Keratinocyte (primary cell): ENCODE data around the gene MEA1.

Source experiments
- EZH2 ChIP-seq: IDR thresholded peaks from one replicate; pipeline ENCODE4 v1.6.1; 2012; ENCODE audit warnings: inconsistent platforms, mild to moderate bottlenecking, low read length, moderate library complexity
- TF ChIP-seq, protein P1 (sequence below), 3 experiments: IDR thresholded peaks in 1 of 3; conservative IDR thresholded peaks in 1 of 3; optimal IDR thresholded peaks in 1 of 3; 2 replicates in 2 of 3; 3 replicates in 1 of 3; pipeline versions ENCODE3 to v1.5.1; 2011; ENCODE audit warnings: low read length in 3 of 3, mild to moderate bottlenecking in 3 of 3, moderate library complexity in 2 of 3, control low read depth in 1 of 3, inconsistent platforms in 1 of 3; ENCODE audit not compliant: insufficient read depth in 2 of 3; ENCODE audit errors: extremely low read depth in 1 of 3

DNA sequence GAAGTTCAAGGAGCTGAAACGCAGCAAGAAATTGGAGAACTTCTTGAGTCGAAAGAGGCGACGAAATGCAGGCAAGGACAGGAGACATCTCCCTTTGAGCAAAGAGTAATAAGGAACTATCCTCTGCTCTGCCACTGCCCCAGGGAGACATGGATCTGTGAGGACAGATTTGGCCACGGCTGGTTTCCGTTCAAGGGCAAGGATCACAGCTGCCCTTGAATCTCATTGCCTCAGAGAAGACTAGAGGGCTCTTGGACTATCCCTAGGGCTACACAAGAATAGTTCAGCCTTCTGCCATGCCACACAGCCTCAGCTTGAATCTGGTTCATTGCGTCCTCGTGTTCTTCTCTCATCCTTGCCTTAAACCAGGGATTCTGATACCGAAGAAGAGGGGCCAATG lies 15.4 kb upstream of the MEA1 start:
- TF ChIP-seq, protein P1, sequence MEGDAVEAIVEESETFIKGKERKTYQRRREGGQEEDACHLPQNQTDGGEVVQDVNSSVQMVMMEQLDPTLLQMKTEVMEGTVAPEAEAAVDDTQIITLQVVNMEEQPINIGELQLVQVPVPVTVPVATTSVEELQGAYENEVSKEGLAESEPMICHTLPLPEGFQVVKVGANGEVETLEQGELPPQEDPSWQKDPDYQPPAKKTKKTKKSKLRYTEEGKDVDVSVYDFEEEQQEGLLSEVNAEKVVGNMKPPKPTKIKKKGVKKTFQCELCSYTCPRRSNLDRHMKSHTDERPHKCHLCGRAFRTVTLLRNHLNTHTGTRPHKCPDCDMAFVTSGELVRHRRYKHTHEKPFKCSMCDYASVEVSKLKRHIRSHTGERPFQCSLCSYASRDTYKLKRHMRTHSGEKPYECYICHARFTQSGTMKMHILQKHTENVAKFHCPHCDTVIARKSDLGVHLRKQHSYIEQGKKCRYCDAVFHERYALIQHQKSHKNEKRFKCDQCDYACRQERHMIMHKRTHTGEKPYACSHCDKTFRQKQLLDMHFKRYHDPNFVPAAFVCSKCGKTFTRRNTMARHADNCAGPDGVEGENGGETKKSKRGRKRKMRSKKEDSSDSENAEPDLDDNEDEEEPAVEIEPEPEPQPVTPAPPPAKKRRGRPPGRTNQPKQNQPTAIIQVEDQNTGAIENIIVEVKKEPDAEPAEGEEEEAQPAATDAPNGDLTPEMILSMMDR (optimal IDR thresholded peaks at IDR 0.05 in 1 of 3, IDR thresholded peaks at IDR 0.05 in 1 of 3, conservative IDR thresholded peaks at IDR 0.05 in 1 of 3; ENCODE audit: extremely low read depth in 1 of 3, insufficient read depth in 2 of 3, low read length in 3 of 3), result no peak
- no peak for TF ChIP-seq EZH2
